Mesodermal cell (in vitro differentiated cells): ENCODE measurements around the gene PLA2G15.

Experiments used
- H3K27ac ChIP-seq: 2 replicates; pipeline ENCODE4 v1.7.0; 2013; ENCODE audit warnings: mild to moderate bottlenecking, low read depth, low read length, moderate library complexity; ENCODE audit not compliant: severe bottlenecking
- H3K36me3 ChIP-seq: 2 replicates; pipeline ENCODE4 v1.7.1; 2013; ENCODE audit warnings: mild to moderate bottlenecking, low read length, moderate library complexity; ENCODE audit not compliant: control insufficient read depth, insufficient read depth
- H3K4me1 ChIP-seq: one replicate; pipeline ENCODE4 v1.7.1; 2013; ENCODE audit warnings: mild to moderate bottlenecking, low read length; ENCODE audit not compliant: insufficient read depth, control insufficient read depth, poor library complexity, severe bottlenecking
- H3K4me3 ChIP-seq: 2 replicates; pipeline ENCODE4 v1.7.0; 2013; ENCODE audit warnings: low read length, control low read depth, mild to moderate bottlenecking; ENCODE audit not compliant: insufficient read depth, poor library complexity, severe bottlenecking; ENCODE audit errors: extremely low read depth
- H3K9me3 ChIP-seq: 2 replicates; pipeline ENCODE4 v1.7.1; 2013; ENCODE audit warnings: mild to moderate bottlenecking, low read length, moderate library complexity; ENCODE audit not compliant: control insufficient read depth
- WGBS, 2 experiments: methylation state at CpG; one replicate each; pipeline ENCODE4 v1.1.5; 2013; ENCODE audit warnings: missing lambda C conversion rate in 2 of 2; ENCODE audit not compliant: insufficient coverage in 2 of 2; 5-methylcytosine and 5-hydroxymethylcytosine counted together

The PLA2G15 gene

GRCh38 chr16:68223072-68223471 is 22.1 kb upstream of the PLA2G15 start:
- WGBS, 2 experiments, result no CpG with 5 or more reads among the region's 1 CpG
- H3K27ac ChIP-seq, result no peak overlapping the region
- peaks cover 19% of the 10 kb centered on the region for H3K36me3 ChIP-seq

GRCh38 chr16:68226116-68226515 is 19.1 kb upstream of the PLA2G15 start:
- 89 to 100% methylated on average over 2 to 3 of the region's 4 CpGs for WGBS, 2 experiments
- H3K9me3 ChIP-seq, result no peaks in the 10 kb centered on the region
- no peak overlapping the region for H3K4me3 ChIP-seq
- H3K27ac ChIP-seq, result no peak overlapping the region
- peaks cover 24% of the 10 kb centered on the region for H3K36me3 ChIP-seq
- peaks cover 5% of the 10 kb centered on the region for H3K4me1 ChIP-seq

More at GRCh38 chr16:68223072-68223471, 22.1 kb upstream of the PLA2G15 start:
- Histone ChIP-seq H3K4me3 (no peak overlapping the region), H3K9me3 (no peaks in the 10 kb centered on the region), H3K4me1 (peaks cover 5% of the 10 kb centered on the region)

GRCh38 chr16:68227183-68227793 is 17.9 kb upstream of the PLA2G15 start:
- Histone ChIP-seq H3K27ac (peak overlapping the region; percentile 53), H3K4me3 (no peak overlapping the region), H3K4me1 (peaks cover 5% of the 10 kb centered on the region), H3K36me3 (peaks cover 24% of the 10 kb centered on the region), H3K9me3 (no peaks in the 10 kb centered on the region)
- 96 to 100% methylated on average over 2 of the region's 3 CpGs for WGBS, 2 experiments

GRCh38 chr16:68227850-68228553 is 17.2 kb upstream of the PLA2G15 start:
- WGBS, 2 experiments, result 95% methylated on average over 2 of the region's 2 CpGs
- Histone ChIP-seq H3K4me3 (no peak overlapping the region), H3K9me3 (no peaks in the 10 kb centered on the region), H3K36me3 (peaks cover 24% of the 10 kb centered on the region), H3K27ac (no peak overlapping the region), H3K4me1 (peaks cover 5% of the 10 kb centered on the region)

GRCh38 chr16:68228652-68229051 is 16.5 kb upstream of the PLA2G15 start:
- peaks cover 5% of the 10 kb centered on the region for H3K4me1 ChIP-seq
- no peaks in the 10 kb centered on the region for H3K9me3 ChIP-seq
- H3K4me3 ChIP-seq, result no peak overlapping the region
- no peak overlapping the region for H3K27ac ChIP-seq
- H3K36me3 ChIP-seq, result peaks cover 24% of the 10 kb centered on the region
- WGBS, 2 experiments, result 90 to 93% methylated on average over 2 of the region's 3 CpGs

- Histone ChIP-seq H3K9me3 (no peaks in the 10 kb centered on the region), H3K36me3 (peaks cover 24% of the 10 kb centered on the region), H3K4me3 (no peak overlapping the region), H3K27ac (no peak overlapping the region), H3K4me1 (peaks cover 5% of the 10 kb centered on the region)
- WGBS, 2 experiments, result 78 to 82% methylated on average over 4 of the region's 4 CpGs
Observed at GRCh38 chr16:68229431-68230175, 15.6 kb upstream of the PLA2G15 start.

GRCh38 chr16:68230176-68230571 is 15.0 kb upstream of the PLA2G15 start:
- Histone ChIP-seq H3K36me3 (peaks cover 24% of the 10 kb centered on the region), H3K9me3 (no peaks in the 10 kb centered on the region), H3K27ac (no peak overlapping the region), H3K4me3 (no peak overlapping the region), H3K4me1 (peaks cover 5% of the 10 kb centered on the region)
- WGBS, 2 experiments, result 91 to 94% methylated on average over 7 to 8 of the region's 9 CpGs

GRCh38 chr16:68230956-68231355 is 14.2 kb upstream of the PLA2G15 start:
- WGBS, 2 experiments, result 93 to 98% methylated on average over 10 to 11 of the region's 12 CpGs
- Histone ChIP-seq H3K4me3 (no peak overlapping the region), H3K9me3 (no peaks in the 10 kb centered on the region), H3K4me1 (peaks cover 5% of the 10 kb centered on the region), H3K36me3 (peaks cover 21% of the 10 kb centered on the region), H3K27ac (no peak overlapping the region)

GRCh38 chr16:68231384-68232136 is 13.6 kb upstream of the PLA2G15 start:
- no peaks in the 10 kb centered on the region for H3K9me3 ChIP-seq
- H3K36me3 ChIP-seq, result peaks cover 15% of the 10 kb centered on the region
- 89 to 98% methylated on average over 21 of the region's 26 CpGs for WGBS, 2 experiments
- peaks cover 9% of the 10 kb centered on the region for H3K4me1 ChIP-seq
- H3K4me3 ChIP-seq, result no peak overlapping the region
- no peak overlapping the region for H3K27ac ChIP-seq

- peaks cover 9% of the 10 kb centered on the region for H3K36me3 ChIP-seq
- no peak overlapping the region for H3K4me3 ChIP-seq
- peaks cover 9% of the 10 kb centered on the region for H3K4me1 ChIP-seq
- H3K9me3 ChIP-seq, result no peaks in the 10 kb centered on the region
- 95 to 98% methylated on average over 15 to 16 of the region's 16 CpGs for WGBS, 2 experiments
- H3K27ac ChIP-seq, result no peak overlapping the region
Observed at GRCh38 chr16:68232335-68232734, 12.8 kb upstream of the PLA2G15 start.
